Tibial nerve (tissue), 3 donors: ENCODE results near the gene PHOX2A.

Experiments
- POLR2A ChIP-seq, 2 donors: fragments of 450-650 bp; IDR thresholded peaks; one replicate each; pipeline ENCODE4 v1.6.1; 2017; ENCODE audit warnings: antibody characterized with exemption in 2 of 2, mild to moderate bottlenecking in 2 of 2, moderate library complexity in 2 of 2
- TF ChIP-seq, protein P1 (sequence below), 5 experiments: fragments of 200-600 bp in 3 of 5; fragments of 450-650 bp in 2 of 5; sonication (generic) in 3 of 5; IDR thresholded peaks; one replicate each; pipeline ENCODE4 v1.5.1; 2016 to 2019; ENCODE audit warnings: antibody characterized with exemption in 5 of 5, mild to moderate bottlenecking in 3 of 5, moderate library complexity in 2 of 5

DNA sequence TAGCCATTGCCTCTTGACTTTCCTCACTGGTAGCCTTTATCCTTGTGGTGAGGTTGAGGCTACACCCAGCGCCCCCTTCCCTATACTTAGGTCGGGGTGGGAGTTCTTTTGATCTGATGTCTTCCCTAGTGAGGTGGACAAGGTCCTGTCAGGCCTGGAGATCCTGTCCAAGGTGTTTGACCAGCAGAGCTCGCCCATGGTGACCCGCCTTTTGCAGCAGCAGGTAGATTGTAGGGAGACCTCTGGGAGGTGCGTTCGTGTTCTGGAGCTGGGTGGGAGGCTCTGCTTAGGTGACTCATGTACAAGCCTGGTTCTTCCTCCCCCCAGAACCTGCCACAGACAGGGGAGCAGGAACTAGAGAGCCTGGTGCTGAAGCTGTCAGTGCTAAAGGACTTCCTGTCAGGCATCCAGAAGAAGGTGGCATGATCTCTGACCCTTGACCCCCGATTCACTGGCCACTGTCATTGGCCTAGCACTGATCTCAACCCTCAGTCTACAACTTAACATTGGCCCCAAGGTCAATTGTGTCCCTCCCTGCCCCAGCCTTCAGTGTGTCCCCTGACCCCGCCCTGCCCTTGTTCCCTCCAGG, 14.5 kb downstream of the PHOX2A start:
- TF ChIP-seq, protein P1, sequence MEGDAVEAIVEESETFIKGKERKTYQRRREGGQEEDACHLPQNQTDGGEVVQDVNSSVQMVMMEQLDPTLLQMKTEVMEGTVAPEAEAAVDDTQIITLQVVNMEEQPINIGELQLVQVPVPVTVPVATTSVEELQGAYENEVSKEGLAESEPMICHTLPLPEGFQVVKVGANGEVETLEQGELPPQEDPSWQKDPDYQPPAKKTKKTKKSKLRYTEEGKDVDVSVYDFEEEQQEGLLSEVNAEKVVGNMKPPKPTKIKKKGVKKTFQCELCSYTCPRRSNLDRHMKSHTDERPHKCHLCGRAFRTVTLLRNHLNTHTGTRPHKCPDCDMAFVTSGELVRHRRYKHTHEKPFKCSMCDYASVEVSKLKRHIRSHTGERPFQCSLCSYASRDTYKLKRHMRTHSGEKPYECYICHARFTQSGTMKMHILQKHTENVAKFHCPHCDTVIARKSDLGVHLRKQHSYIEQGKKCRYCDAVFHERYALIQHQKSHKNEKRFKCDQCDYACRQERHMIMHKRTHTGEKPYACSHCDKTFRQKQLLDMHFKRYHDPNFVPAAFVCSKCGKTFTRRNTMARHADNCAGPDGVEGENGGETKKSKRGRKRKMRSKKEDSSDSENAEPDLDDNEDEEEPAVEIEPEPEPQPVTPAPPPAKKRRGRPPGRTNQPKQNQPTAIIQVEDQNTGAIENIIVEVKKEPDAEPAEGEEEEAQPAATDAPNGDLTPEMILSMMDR (IDR thresholded peaks at IDR 0.05): no peak
- TF ChIP-seq POLR2A (IDR thresholded peaks at IDR 0.05): no peak
